Measurements from ENCODE around the gene CAT. TPM values are rescaled to one million over a fixed set of nuclear protein-coding genes. Genes with fewer than 3 reads are reported as not detected.

Gene CAT
- total RNA-seq, 1 experiment from 2014 or later: 26.6 TPM

DNA sequence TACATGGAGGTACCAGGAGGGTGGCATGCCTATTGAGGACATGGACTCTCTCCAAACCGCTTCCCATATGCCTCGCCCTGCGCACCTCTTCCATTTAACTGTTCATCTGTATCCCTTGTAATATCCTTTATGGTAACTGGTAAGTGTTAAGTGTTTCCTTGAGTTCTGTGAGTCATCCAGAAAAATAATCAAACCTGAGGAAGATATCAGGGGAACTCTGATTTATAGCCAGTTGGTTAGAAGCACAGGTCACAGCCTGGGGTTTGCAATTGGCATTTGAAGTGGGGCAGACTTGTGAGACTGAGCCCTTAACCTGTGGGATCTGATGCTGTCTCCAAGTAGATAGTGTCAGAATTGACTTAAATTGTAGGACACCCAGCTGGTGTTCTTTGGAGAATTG is 27.6 kb upstream of the CAT start:
- Histone ChIP-seq H3K27me3 (replicated peaks; ENCODE audit: insufficient read depth, low read depth, low read length, poor library complexity) (peaks cover 16% of the 10 kb centered on the region), H3K4me3 (ENCODE audit: low read depth, low read length, poor library complexity, severe bottlenecking) (no peak overlapping the region), H3K27ac (ENCODE audit: low read depth, low read length, poor library complexity, severe bottlenecking) (no peak overlapping the region), H3K36me3 (ENCODE audit: insufficient read depth, low read length, poor library complexity, severe bottlenecking) (no peaks in the 10 kb centered on the region), H3K4me1 (ENCODE audit: insufficient read depth, low read length, poor library complexity, severe bottlenecking) (no peaks in the 10 kb centered on the region), H3K9me3 (ENCODE audit: low read depth, low read length, poor library complexity, severe bottlenecking) (peaks cover 17% of the 10 kb centered on the region)
- no TSS peak for BruUV-seq (replicated peaks)
- TF ChIP-seq EZH2 (IDR thresholded peaks at IDR 0.05; ENCODE audit: borderline replicate concordance, low read depth, low read length, poor library complexity, severe bottlenecking): no peak
- TF ChIP-seq, protein P1, sequence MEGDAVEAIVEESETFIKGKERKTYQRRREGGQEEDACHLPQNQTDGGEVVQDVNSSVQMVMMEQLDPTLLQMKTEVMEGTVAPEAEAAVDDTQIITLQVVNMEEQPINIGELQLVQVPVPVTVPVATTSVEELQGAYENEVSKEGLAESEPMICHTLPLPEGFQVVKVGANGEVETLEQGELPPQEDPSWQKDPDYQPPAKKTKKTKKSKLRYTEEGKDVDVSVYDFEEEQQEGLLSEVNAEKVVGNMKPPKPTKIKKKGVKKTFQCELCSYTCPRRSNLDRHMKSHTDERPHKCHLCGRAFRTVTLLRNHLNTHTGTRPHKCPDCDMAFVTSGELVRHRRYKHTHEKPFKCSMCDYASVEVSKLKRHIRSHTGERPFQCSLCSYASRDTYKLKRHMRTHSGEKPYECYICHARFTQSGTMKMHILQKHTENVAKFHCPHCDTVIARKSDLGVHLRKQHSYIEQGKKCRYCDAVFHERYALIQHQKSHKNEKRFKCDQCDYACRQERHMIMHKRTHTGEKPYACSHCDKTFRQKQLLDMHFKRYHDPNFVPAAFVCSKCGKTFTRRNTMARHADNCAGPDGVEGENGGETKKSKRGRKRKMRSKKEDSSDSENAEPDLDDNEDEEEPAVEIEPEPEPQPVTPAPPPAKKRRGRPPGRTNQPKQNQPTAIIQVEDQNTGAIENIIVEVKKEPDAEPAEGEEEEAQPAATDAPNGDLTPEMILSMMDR (conservative IDR thresholded peaks at IDR 0.05; ENCODE audit: low read depth, low read length): no peak
- POLR2A ChIA-PET (ENCODE audit: low non-redundant PET): no interaction called here
- DNase-seq (ENCODE audit: low spot score): no peak
- CTCF ChIA-PET: no interaction called here
- intact Hi-C loops (cut with micrococcal nuclease; ENCODE audit: unreplicated experiment): no loop called here

DNA sequence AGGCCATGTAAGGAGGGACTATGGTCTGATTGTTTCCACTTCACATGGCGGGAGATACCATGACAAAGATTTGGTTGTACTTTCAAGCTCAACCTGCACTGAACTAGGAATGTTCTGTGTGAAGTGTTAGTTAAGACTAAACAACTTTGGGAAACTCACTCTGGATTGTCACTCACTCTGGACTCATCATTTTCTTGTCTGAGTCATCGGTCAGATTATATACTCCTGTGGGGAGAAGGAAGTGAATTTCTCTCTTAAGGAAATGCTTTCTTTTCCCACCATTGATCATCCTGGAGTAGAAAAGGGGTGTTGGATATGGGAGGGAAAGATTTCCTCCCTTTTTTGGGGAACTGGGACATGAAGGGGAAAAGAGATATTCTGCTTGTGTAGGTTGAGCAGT is 26.9 kb upstream of the CAT start:
- ChIA-PET CTCF (no interaction called here), POLR2A (ENCODE audit: low non-redundant PET) (no interaction called here)
- H3K9me3 ChIP-seq (ENCODE audit: low read depth, low read length, poor library complexity, severe bottlenecking): peaks cover 17% of the 10 kb centered on the region
- no peaks in the 10 kb centered on the region for H3K4me1 ChIP-seq (ENCODE audit: insufficient read depth, low read length, poor library complexity, severe bottlenecking)
- BruUV-seq (replicated peaks): no TSS peak
- no peak for DNase-seq (ENCODE audit: low spot score)
- TF ChIP-seq EZH2 (IDR thresholded peaks at IDR 0.05; ENCODE audit: borderline replicate concordance, low read depth, low read length, poor library complexity, severe bottlenecking): no peak
- TF ChIP-seq, protein P1 (conservative IDR thresholded peaks at IDR 0.05; ENCODE audit: low read depth, low read length): no peak
- peaks cover 9% of the 10 kb centered on the region for H3K27me3 ChIP-seq (replicated peaks; ENCODE audit: insufficient read depth, low read depth, low read length, poor library complexity)
- H3K36me3 ChIP-seq (ENCODE audit: insufficient read depth, low read length, poor library complexity, severe bottlenecking): no peaks in the 10 kb centered on the region
- no peak overlapping the region for H3K27ac ChIP-seq (ENCODE audit: low read depth, low read length, poor library complexity, severe bottlenecking)
- H3K4me3 ChIP-seq (ENCODE audit: low read depth, low read length, poor library complexity, severe bottlenecking): no peak overlapping the region
- intact Hi-C loops (cut with micrococcal nuclease; ENCODE audit: unreplicated experiment): no loop called here

DNA sequence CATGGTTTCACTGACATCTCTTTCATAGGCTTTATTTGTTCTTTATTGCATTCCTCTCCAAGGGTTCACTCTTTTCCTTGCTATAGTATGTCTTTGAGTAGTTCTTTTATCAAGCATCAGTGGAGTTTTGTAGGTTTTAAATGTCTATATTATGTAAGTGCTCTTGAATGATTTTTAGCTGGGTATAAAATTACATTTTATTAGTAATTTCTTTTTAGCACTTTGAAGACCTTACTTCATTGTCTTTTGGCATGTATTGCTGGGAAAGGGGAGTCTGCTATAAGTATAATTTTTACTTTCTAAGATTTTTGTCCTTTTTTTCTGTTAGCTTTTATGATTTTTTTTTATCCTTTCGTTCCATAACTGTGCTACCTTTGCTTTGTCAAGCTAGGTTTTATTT is 25.5 kb upstream of the CAT start:
- POLR2A ChIA-PET (ENCODE audit: low non-redundant PET): no interaction called here
- CTCF ChIA-PET: no interaction called here
- no peaks in the 10 kb centered on the region for H3K4me1 ChIP-seq (ENCODE audit: insufficient read depth, low read length, poor library complexity, severe bottlenecking)
- TF ChIP-seq, protein P1 (conservative IDR thresholded peaks at IDR 0.05; ENCODE audit: low read depth, low read length): no peak
- TF ChIP-seq EZH2 (IDR thresholded peaks at IDR 0.05; ENCODE audit: borderline replicate concordance, low read depth, low read length, poor library complexity, severe bottlenecking): no peak
- H3K27ac ChIP-seq (ENCODE audit: low read depth, low read length, poor library complexity, severe bottlenecking): no peak overlapping the region
- H3K36me3 ChIP-seq (ENCODE audit: insufficient read depth, low read length, poor library complexity, severe bottlenecking): no peaks in the 10 kb centered on the region
- no TSS peak for BruUV-seq (replicated peaks)
- intact Hi-C loops (cut with micrococcal nuclease; ENCODE audit: unreplicated experiment): no loop called here
- no peaks in the 10 kb centered on the region for H3K27me3 ChIP-seq (replicated peaks; ENCODE audit: insufficient read depth, low read depth, low read length, poor library complexity)
- no peak for DNase-seq (ENCODE audit: low spot score)
- peaks cover 17% of the 10 kb centered on the region for H3K9me3 ChIP-seq (ENCODE audit: low read depth, low read length, poor library complexity, severe bottlenecking)
- no peak overlapping the region for H3K4me3 ChIP-seq (ENCODE audit: low read depth, low read length, poor library complexity, severe bottlenecking)
